A549 treated with GW870086 at 1 μM for 4 hours (cell line): ENCODE results near the gene TRPV2. TPM values are rescaled to one million over a fixed set of nuclear protein-coding genes. Genes with fewer than 3 reads are reported as not detected.

Experiments
- total RNA-seq: library from RNA; stranded (reverse); fragments of 200-300 nt; extraction: Qiagen RNA extraction; gene quantifications from 5 replicates; pipeline ENCODE4 v1.2.3, GENCODE V29; 2022; ENCODE audit warnings: low read depth

The TRPV2 gene
- total RNA-seq, result 0.35 to 0.78 TPM (median 0.55 TPM) in 5 replicates

DNA sequence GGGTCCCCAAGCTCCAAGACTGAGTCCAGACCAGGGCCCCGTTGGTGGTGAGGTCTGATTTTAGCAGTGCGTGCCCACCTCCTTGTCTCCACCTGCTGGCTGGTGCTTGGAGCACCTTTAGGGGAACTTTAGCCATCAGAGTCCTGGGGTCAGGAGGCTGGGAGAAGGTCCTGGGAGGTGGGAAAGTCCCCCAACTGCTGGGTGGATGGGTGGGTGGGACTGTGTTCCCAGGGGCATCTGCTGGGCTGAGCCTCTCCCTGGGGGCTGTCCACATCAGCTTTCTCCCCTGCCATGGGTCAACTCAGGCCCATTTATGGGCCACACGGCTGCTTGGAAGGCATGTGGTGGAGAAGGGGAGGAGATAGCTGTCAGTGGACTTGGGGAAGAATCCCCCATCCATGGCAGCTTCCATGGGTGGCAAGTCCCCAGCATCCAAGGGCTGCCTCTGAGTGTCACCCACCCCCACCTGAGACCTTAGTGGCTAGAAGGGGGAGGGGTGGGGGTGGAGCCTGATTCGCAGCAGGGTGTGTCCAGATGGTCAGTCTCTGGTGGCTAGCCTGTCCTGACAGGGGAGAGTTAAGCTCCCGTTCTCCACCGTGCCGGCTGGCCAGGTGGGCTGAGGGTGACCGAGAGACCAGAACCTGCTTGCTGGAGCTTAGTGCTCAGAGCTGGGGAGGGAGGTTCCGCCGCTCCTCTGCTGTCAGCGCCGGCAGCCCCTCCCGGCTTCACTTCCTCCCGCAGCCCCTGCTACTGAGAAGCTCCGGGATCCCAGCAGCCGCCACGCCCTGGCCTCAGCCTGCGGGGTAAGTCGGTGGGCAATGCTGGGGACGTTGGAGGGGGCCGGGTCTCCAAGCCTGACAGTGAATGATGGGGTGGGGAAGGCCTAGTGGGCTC, at the start of gene TRPV2:
TSS of gene TRPV2 (plus strand) at position 541 of the 894 bp plus-strand sequence. CDS start 2,098 bp downstream, outside the sequence.

GRCh38 chr17:16380640-16381495, 34.5 kb upstream of the TRPV2 start, which contains the start of gene UBB:
Gene UBB (plus strand): TSS chr17:16381091. CDS start chr17:16381908, 817 bp downstream.

Other genes starting within 250 kb of the TRPV2 start
- gene NCOR1, start 200.0 kb upstream of the TRPV2 start, total RNA-seq, result 68.2 to 83.9 TPM (median 70.3 TPM) in 5 replicates
- gene PIGL, start 198.4 kb upstream of the TRPV2 start, total RNA-seq, result 14.1 to 20.0 TPM (median 18.5 TPM) in 5 replicates
- gene CENPV, start 62.1 kb upstream of the TRPV2 start, total RNA-seq, result 131 to 176 TPM (median 162 TPM) in 5 replicates
- gene UBB, start 34.5 kb upstream of the TRPV2 start, total RNA-seq, result 1,960 to 2,530 TPM (median 2,016 TPM) in 5 replicates
- gene LRRC75A, start 76.6 kb downstream of the TRPV2 start, total RNA-seq, result 0.75 to 1.1 TPM (median 0.94 TPM) in 5 replicates
- 8.3 to 17.3 TPM (median 12.4 TPM) in 5 replicates for gene ZNF287, start 153.6 kb downstream of the TRPV2 start, total RNA-seq
- gene ZNF624, start 238.3 kb downstream of the TRPV2 start, total RNA-seq, result 0.81 to 2.3 TPM (median 1.9 TPM) in 5 replicates